Measurements from ENCODE around the gene MED26.
A peak's percentile ranks its signal among the peaks of the same experiment; 100 is the strongest.
"Not testable (repeated sequence)": the region's sequence is repeated elsewhere in the genome, so short reads cannot be mapped to it uniquely, and the experiment has no call there.

MED26 gene

GRCh38 chr19:16576690-16577530 is 51.1 kb downstream of the MED26 start:
- H3K4me3 ChIP-seq (ENCODE audit: low read depth, low read length): no peak overlapping the region

- H3K4me3 ChIP-seq (ENCODE audit: low read depth, low read length): no peak overlapping the region
Observed at GRCh38 chr19:16575861-16576689, 51.9 kb downstream of the MED26 start.

GRCh38 chr19:16575282-16575681 is 52.7 kb downstream of the MED26 start:
- H3K4me3 ChIP-seq (ENCODE audit: low read depth, low read length): no peak overlapping the region

- H3K4me3 ChIP-seq (ENCODE audit: low read depth, low read length): no peak overlapping the region
Observed at GRCh38 chr19:16573925-16574324, 54.1 kb downstream of the MED26 start.

GRCh38 chr19:16573296-16573695 is 54.7 kb downstream of the MED26 start:
- peak overlapping the region; percentile 90 for H3K4me3 ChIP-seq (ENCODE audit: low read depth, low read length)

GRCh38 chr19:16572332-16573211 is 55.4 kb downstream of the MED26 start, which contains the start of gene SLC35E1:
TSS of gene SLC35E1 (minus strand) at chr19:16572415. CDS start at chr19:16572364, 51 bp downstream.
- peak within 1 kb of the TSS; percentile 90 for H3K4me3 ChIP-seq (ENCODE audit: low read depth, low read length)

- peak overlapping the region; percentile 87 for H3K4me3 ChIP-seq (ENCODE audit: low read depth, low read length)
Observed at GRCh38 chr19:16571822-16572331, 56.1 kb downstream of the MED26 start.

- H3K4me3 ChIP-seq (ENCODE audit: low read depth, low read length): peak overlapping the region; percentile 87
Observed at GRCh38 chr19:16571283-16571682, 56.7 kb downstream of the MED26 start.

- no peak overlapping the region for H3K4me3 ChIP-seq (ENCODE audit: low read depth, low read length)
Observed at GRCh38 chr19:16569609-16570320, 58.2 kb downstream of the MED26 start.

- H3K4me3 ChIP-seq (ENCODE audit: low read depth, low read length): no peak overlapping the region
Observed at GRCh38 chr19:16566702-16567101, 61.3 kb downstream of the MED26 start.

- no peak overlapping the region for H3K4me3 ChIP-seq (ENCODE audit: low read depth, low read length)
Observed at GRCh38 chr19:16566161-16566560, 61.8 kb downstream of the MED26 start.

- H3K4me3 ChIP-seq (ENCODE audit: low read depth, low read length): no peak overlapping the region
Observed at GRCh38 chr19:16564842-16565241, 63.2 kb downstream of the MED26 start.

GRCh38 chr19:16562608-16563025 is 65.4 kb downstream of the MED26 start:
- H3K4me3 ChIP-seq (ENCODE audit: low read depth, low read length): no peak overlapping the region

GRCh38 chr19:16561382-16561781 is 66.6 kb downstream of the MED26 start:
- H3K4me3 ChIP-seq (ENCODE audit: low read depth, low read length): no peak overlapping the region

GRCh38 chr19:16559780-16560276 is 68.2 kb downstream of the MED26 start:
- H3K4me3 ChIP-seq (ENCODE audit: low read depth, low read length): no peak overlapping the region

- no peak overlapping the region for H3K4me3 ChIP-seq (ENCODE audit: low read depth, low read length)
Observed at GRCh38 chr19:16554776-16555175, 73.2 kb downstream of the MED26 start.

GRCh38 chr19:16551902-16552301 is 76.1 kb downstream of the MED26 start:
- not testable (repeated sequence) for H3K4me3 ChIP-seq (ENCODE audit: low read depth, low read length)

GRCh38 chr19:16548956-16549355 is 79.0 kb downstream of the MED26 start:
- no peak overlapping the region for H3K4me3 ChIP-seq (ENCODE audit: low read depth, low read length)

GRCh38 chr19:16544473-16545231 is 83.4 kb downstream of the MED26 start:
- no peak overlapping the region for H3K4me3 ChIP-seq (ENCODE audit: low read depth, low read length)

All from iPS-11a (cell line).